Raji (cell line): Measurements from ENCODE around the gene SCAMP3.
A peak's percentile ranks its signal among the peaks of the same experiment; 100 is the strongest.

Source experiments
- POLR2A ChIP-seq: IDR thresholded peaks from 2 replicates; pipeline ENCODE4 v1.6.1; 2011; ENCODE audit warnings: low read depth, low read length, control low read depth; ENCODE audit not compliant: insufficient read depth

SCAMP3 gene

GRCh38 chr1:155250633-155251449 is 11.3 kb downstream of the SCAMP3 start:
- TF ChIP-seq POLR2A, result peak; percentile 37; the same call in 1 of the 2 replicates

GRCh38 chr1:155250246-155250632 is 11.9 kb downstream of the SCAMP3 start:
- TF ChIP-seq POLR2A, result no peak

GRCh38 chr1:155247667-155248553 is 14.2 kb downstream of the SCAMP3 start:
- TF ChIP-seq POLR2A, result no peak

- TF ChIP-seq POLR2A, result no peak
These were observed 17.0 kb downstream of the SCAMP3 start for GRCh38 chr1:155245163-155245524.

- peak; percentile 91 for TF ChIP-seq POLR2A
These were observed 17.6 kb downstream of the SCAMP3 start for GRCh38 chr1:155244368-155245162.

GRCh38 chr1:155242805-155243358 is 19.3 kb downstream of the SCAMP3 start:
- no peak for TF ChIP-seq POLR2A

GRCh38 chr1:155241841-155242264 is 20.3 kb downstream of the SCAMP3 start:
- no peak for TF ChIP-seq POLR2A

GRCh38 chr1:155241069-155241679 is 21.0 kb downstream of the SCAMP3 start:
- peak; percentile 55 for TF ChIP-seq POLR2A

GRCh38 chr1:155236451-155236850 is 25.7 kb downstream of the SCAMP3 start:
- TF ChIP-seq POLR2A, result no peak

GRCh38 chr1:155231302-155231701 is 30.9 kb downstream of the SCAMP3 start:
- peak; percentile 7; the same call in 1 of the 2 replicates for TF ChIP-seq POLR2A

GRCh38 chr1:155228096-155228427 is 34.1 kb downstream of the SCAMP3 start:
- no peak for TF ChIP-seq POLR2A

GRCh38 chr1:155227261-155228095 is 34.7 kb downstream of the SCAMP3 start:
- peak; percentile 83 for TF ChIP-seq POLR2A

- no peak for TF ChIP-seq POLR2A
These were observed 35.3 kb downstream of the SCAMP3 start for GRCh38 chr1:155226910-155227260.

- TF ChIP-seq POLR2A, result peak; percentile 56
These were observed 35.8 kb downstream of the SCAMP3 start for GRCh38 chr1:155226188-155226909.

- TF ChIP-seq POLR2A, result 0 out of 2 replicates have a peak, but pooled peaks have one; percentile 22
These were observed 39.1 kb downstream of the SCAMP3 start for GRCh38 chr1:155223047-155223446.
